Tibial nerve (tissue), 4 donors: ENCODE data around the gene ZDHHC5.

Source experiments
- EP300 ChIP-seq, 2 donors: sonication (generic); formaldehyde crosslinking; IDR thresholded peaks; one replicate each; pipeline ENCODE4 v1.6.1; 2017; ENCODE audit warnings: antibody characterized with exemption in 2 of 2, mild to moderate bottlenecking in 1 of 2
- POLR2A ChIP-seq, 2 donors: fragments of 450-650 bp; IDR thresholded peaks; one replicate each; pipeline ENCODE4 v1.6.1; 2017; ENCODE audit warnings: antibody characterized with exemption in 2 of 2, mild to moderate bottlenecking in 2 of 2, moderate library complexity in 2 of 2
- TF ChIP-seq, protein P1 (sequence below), 5 experiments: fragments of 200-600 bp in 3 of 5; fragments of 450-650 bp in 2 of 5; sonication (generic) in 3 of 5; IDR thresholded peaks; one replicate each; pipeline ENCODE4 v1.5.1; 2016 to 2019; ENCODE audit warnings: antibody characterized with exemption in 5 of 5, mild to moderate bottlenecking in 3 of 5, moderate library complexity in 2 of 5

DNA sequence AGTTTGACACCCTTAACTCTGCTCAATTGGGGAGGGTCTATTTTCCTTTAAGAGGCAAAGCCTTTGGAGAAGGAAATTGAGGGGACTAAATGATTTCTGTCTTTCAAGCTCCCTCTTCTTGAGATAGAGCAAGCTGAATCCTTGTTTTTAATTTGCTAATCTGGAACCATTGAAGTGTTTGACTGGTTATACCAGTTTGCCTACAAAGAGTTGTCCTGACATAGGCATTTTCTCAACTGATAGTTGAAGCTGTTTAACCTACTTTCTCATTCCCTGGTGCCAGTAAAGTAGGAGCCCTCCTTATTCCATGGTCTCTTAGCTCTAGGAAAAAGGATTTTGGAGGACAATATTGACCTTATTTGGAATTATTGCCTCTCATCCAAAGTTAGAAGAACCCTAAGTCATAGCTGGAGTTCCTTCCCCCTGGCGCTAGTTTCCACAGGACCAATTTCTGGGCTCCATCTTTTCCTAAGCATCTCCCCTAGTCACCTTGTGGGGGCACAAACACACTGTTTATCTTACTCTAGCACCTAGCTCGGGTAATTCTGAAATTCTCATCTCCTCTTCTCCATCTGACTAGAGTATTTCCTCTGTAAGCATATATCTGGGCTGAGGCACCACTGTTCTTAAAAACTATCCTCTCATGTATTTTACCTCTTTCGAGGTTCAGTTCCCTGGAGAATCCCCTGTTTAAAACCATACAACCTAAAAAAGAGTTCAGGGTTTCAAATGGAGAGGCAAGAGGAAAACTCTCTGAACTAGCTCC is 7.4 kb downstream of the ZDHHC5 start:
- TF ChIP-seq POLR2A (IDR thresholded peaks at IDR 0.05) (no peak), EP300 (IDR thresholded peaks at IDR 0.05) (no peak)
- TF ChIP-seq, protein P1, sequence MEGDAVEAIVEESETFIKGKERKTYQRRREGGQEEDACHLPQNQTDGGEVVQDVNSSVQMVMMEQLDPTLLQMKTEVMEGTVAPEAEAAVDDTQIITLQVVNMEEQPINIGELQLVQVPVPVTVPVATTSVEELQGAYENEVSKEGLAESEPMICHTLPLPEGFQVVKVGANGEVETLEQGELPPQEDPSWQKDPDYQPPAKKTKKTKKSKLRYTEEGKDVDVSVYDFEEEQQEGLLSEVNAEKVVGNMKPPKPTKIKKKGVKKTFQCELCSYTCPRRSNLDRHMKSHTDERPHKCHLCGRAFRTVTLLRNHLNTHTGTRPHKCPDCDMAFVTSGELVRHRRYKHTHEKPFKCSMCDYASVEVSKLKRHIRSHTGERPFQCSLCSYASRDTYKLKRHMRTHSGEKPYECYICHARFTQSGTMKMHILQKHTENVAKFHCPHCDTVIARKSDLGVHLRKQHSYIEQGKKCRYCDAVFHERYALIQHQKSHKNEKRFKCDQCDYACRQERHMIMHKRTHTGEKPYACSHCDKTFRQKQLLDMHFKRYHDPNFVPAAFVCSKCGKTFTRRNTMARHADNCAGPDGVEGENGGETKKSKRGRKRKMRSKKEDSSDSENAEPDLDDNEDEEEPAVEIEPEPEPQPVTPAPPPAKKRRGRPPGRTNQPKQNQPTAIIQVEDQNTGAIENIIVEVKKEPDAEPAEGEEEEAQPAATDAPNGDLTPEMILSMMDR (IDR thresholded peaks at IDR 0.05) = no peak
